8988T (cell line): ENCODE measurements around the gene SLC37A4.
A peak's percentile ranks its signal among the peaks of the same experiment; 100 is the strongest.
"Not testable (repeated sequence)": the region's sequence is repeated elsewhere in the genome, so short reads cannot be mapped to it uniquely, and the experiment has no call there.

Experiments
- DNase-seq: peaks from one replicate; pipeline ENCODE4 v3.0.0; 2011

Gene SLC37A4

GRCh38 chr11:119030329-119031047 is at the start of gene SLC37A4:
TSS of gene SLC37A4 (minus strand) at chr11:119030877.
- DNase-seq = peak; percentile 96

GRCh38 chr11:119078675-119079420 is 48.2 kb upstream of the SLC37A4 start:
- DNase-seq = no peak

GRCh38 chr11:119077839-119078238 is 47.2 kb upstream of the SLC37A4 start:
- DNase-seq = no peak

GRCh38 chr11:119067371-119068222 is 36.9 kb upstream of the SLC37A4 start, which contains the start of gene VPS11:
TSS of gene VPS11 (plus strand) at chr11:119067818. CDS start at chr11:119067824, 6 bp downstream.
- peak; percentile 99 for DNase-seq

GRCh38 chr11:119065369-119065768 is 34.7 kb upstream of the SLC37A4 start:
- peak; percentile 61 for DNase-seq

- DNase-seq = no peak
These were observed 32.1 kb upstream of the SLC37A4 start for GRCh38 chr11:119062779-119063178.

GRCh38 chr11:119061256-119061655 is 30.6 kb upstream of the SLC37A4 start:
- no peak for DNase-seq

GRCh38 chr11:119059128-119059527 is 28.5 kb upstream of the SLC37A4 start:
- DNase-seq = not testable (repeated sequence)

- DNase-seq = peak; percentile 99
These were observed 26.5 kb upstream of the SLC37A4 start, which contains the start of gene HYOU1 for GRCh38 chr11:119057000-119057769. TSS of gene HYOU1 (minus strand) at chr11:119057205. CDS start at chr11:119056160, 1,045 bp downstream.

GRCh38 chr11:119056421-119056999 is 25.8 kb upstream of the SLC37A4 start:
- peak; percentile 61 for DNase-seq

- peak; percentile 68 for DNase-seq
These were observed 25.2 kb upstream of the SLC37A4 start for GRCh38 chr11:119055901-119056300.

GRCh38 chr11:119054418-119054817 is 23.7 kb upstream of the SLC37A4 start:
- DNase-seq = no peak

- DNase-seq = peak; percentile 6
These were observed 21.6 kb upstream of the SLC37A4 start for GRCh38 chr11:119052163-119052814.

GRCh38 chr11:119051440-119052162 is 20.9 kb upstream of the SLC37A4 start:
- DNase-seq = peak; percentile 11

GRCh38 chr11:119049081-119049480 is 18.4 kb upstream of the SLC37A4 start:
- no peak for DNase-seq

GRCh38 chr11:119048644-119049043 is 18.0 kb upstream of the SLC37A4 start:
- DNase-seq = no peak

GRCh38 chr11:119047205-119047604 is 16.5 kb upstream of the SLC37A4 start:
- peak; percentile 2 for DNase-seq

GRCh38 chr11:119046489-119046888 is 15.8 kb upstream of the SLC37A4 start:
- DNase-seq = peak; percentile 9

GRCh38 chr11:119044708-119045107 is 14.0 kb upstream of the SLC37A4 start:
- DNase-seq = peak; percentile 46

- peak; percentile 4 for DNase-seq
These were observed 12.2 kb upstream of the SLC37A4 start for GRCh38 chr11:119042927-119043326.
